ENCODE measurements around the gene KCNMA1. TPM values are rescaled to one million over a fixed set of nuclear protein-coding genes. Genes with fewer than 3 reads are reported as not detected.

Gene KCNMA1
- total RNA-seq, 4 donors from 2014 or later, result 146 to 300 (median 265) TPM

DNA sequence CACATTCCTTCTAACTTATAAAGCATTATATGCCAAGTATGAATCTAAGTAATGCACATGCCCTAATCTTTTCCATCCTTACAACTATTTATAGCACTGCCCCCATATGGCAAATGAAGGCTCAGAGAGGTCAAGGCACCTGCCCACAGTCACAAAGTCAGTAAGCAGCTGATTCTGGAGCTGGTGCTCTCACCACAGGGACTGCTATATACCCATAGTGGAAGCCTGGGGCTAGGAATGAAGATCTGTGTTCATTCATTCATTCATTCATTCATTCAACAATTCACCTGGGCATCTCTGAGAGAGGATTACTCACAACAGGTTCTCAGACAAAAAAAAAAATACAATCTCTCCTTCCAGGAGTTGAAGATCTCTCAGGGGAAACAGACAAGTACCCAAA, 213.4 kb downstream of the KCNMA1 start:
- Histone ChIP-seq H3K4me3 (no peak overlapping the region), H3K4me1 (peaks cover 0 to 90% (median 87%) of the 10 kb centered on the region in 4 donors), H3K27ac (replicated peaks in 1 of 4) (peak overlapping the region; percentile 57 to 70 (median 67)), H3K9me3 (no peaks in the 10 kb centered on the region), H3K36me3 (no peaks in the 10 kb centered on the region), H3K27me3 (no peaks in the 10 kb centered on the region)
- no peak for TF ChIP-seq POLR2AphosphoS5 (IDR thresholded peaks at IDR 0.05)
- no peak for TF ChIP-seq POLR2A (IDR thresholded peaks at IDR 0.05; ENCODE audit: low read depth)
- intact Hi-C loops (cut with DNase I), result no loop called here
- DNase-seq (ENCODE audit: extremely low spot score), result no peak

DNA sequence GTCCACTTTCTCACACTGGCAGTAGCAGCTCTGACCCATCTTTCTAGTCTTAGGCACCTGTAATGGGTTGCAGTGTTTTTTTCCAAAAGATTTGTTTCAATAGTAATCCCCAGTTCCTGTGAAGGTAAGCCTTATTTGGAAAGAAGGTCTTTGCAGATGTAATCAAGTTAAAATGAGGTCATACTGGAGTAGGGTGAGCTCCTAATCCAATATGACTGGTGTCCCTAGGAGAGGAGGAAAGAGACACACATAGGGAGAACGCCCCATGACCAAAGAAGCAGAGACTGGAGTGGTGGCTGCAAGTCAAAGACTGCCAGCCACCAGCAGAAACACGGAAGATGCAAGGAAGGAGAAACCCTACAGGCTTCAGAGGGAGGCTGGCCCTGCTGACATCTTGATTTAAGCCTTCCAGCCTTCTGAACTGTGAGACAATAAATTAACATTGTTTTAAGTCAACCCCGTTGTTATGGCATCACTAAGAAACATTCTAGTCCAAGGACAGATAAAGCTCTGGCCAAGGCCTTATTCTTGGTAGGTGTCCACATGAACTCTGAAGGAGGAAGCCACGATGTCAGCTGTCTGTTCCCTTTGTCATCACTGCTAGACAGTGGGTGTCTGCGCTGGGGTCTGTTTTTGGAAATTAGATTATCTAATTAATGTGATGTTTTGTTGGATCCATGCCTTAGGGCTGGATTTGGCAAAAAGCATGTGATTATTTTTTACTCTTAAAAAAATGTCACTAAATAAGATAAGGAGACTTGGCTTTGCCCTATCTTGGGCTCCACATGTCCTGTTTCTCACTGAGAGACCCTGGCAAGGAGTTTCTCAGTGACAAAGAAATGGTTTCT, 214.9 kb downstream of the KCNMA1 start:
- no peaks in the 10 kb centered on the region for H3K9me3 ChIP-seq
- DNase-seq (ENCODE audit: extremely low spot score), result no peak
- intact Hi-C loops (cut with DNase I), result no loop called here

DNA sequence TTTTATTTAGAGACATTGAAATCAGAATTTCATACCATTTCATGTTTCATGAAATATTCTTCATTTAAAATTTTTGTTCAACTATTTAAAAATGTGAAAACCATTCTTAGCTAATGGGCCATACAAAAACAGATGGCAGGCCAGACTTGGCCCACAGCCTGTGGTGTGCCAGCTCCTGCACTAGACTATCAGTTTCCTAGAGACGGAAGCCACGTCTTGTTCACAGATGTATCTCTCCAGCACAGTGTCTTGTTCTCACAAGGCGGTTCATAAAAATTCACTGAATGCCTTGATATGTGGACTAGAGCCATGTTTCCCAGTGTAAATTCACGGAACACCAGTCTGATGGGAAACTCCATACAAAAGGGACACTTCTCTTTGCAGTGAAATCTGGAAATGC, 216.0 kb downstream of the KCNMA1 start:
- DNase-seq (ENCODE audit: extremely low spot score), result no peak
- Histone ChIP-seq H3K27me3 (no peaks in the 10 kb centered on the region), H3K36me3 (no peaks in the 10 kb centered on the region), H3K4me3 (no peak overlapping the region), H3K4me1 (peaks cover 10 to 90% (median 87%) of the 10 kb centered on the region in 4 donors), H3K9me3 (no peaks in the 10 kb centered on the region), H3K27ac (replicated peaks in 1 of 4) (peak overlapping the region in 3 of 4 donors; percentile 70 to 78 (median 70))
- intact Hi-C loops (cut with DNase I), result no loop called here
- 79% methylated on average over 4 of the region's 4 CpGs for whole genome bisulfite sequencing
- TF ChIP-seq POLR2AphosphoS5 (IDR thresholded peaks at IDR 0.05) (no peak), POLR2A (IDR thresholded peaks at IDR 0.05; ENCODE audit: low read depth) (no peak), EP300 (IDR thresholded peaks at IDR 0.05) (no peak)
- TF ChIP-seq, protein P1, sequence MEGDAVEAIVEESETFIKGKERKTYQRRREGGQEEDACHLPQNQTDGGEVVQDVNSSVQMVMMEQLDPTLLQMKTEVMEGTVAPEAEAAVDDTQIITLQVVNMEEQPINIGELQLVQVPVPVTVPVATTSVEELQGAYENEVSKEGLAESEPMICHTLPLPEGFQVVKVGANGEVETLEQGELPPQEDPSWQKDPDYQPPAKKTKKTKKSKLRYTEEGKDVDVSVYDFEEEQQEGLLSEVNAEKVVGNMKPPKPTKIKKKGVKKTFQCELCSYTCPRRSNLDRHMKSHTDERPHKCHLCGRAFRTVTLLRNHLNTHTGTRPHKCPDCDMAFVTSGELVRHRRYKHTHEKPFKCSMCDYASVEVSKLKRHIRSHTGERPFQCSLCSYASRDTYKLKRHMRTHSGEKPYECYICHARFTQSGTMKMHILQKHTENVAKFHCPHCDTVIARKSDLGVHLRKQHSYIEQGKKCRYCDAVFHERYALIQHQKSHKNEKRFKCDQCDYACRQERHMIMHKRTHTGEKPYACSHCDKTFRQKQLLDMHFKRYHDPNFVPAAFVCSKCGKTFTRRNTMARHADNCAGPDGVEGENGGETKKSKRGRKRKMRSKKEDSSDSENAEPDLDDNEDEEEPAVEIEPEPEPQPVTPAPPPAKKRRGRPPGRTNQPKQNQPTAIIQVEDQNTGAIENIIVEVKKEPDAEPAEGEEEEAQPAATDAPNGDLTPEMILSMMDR (IDR thresholded peaks at IDR 0.05), result no peak

More for the DNA sequence above, 214.9 kb downstream of the KCNMA1 start:
- Histone ChIP-seq H3K4me1 (peaks cover 7 to 90% (median 87%) of the 10 kb centered on the region in 4 donors), H3K27me3 (no peaks in the 10 kb centered on the region), H3K36me3 (no peaks in the 10 kb centered on the region), H3K4me3 (no peak overlapping the region), H3K27ac (replicated peaks in 1 of 4) (peak overlapping the region; percentile 63 to 78 (median 70))
- no peak for TF ChIP-seq POLR2A (IDR thresholded peaks at IDR 0.05; ENCODE audit: low read depth)
- TF ChIP-seq POLR2AphosphoS5 (IDR thresholded peaks at IDR 0.05), result no peak
- TF ChIP-seq EP300 (IDR thresholded peaks at IDR 0.05), result no peak
- TF ChIP-seq, protein P1 (IDR thresholded peaks at IDR 0.05), result no peak
- WGBS, result 39% methylated on average over 5 of the region's 5 CpGs

DNA sequence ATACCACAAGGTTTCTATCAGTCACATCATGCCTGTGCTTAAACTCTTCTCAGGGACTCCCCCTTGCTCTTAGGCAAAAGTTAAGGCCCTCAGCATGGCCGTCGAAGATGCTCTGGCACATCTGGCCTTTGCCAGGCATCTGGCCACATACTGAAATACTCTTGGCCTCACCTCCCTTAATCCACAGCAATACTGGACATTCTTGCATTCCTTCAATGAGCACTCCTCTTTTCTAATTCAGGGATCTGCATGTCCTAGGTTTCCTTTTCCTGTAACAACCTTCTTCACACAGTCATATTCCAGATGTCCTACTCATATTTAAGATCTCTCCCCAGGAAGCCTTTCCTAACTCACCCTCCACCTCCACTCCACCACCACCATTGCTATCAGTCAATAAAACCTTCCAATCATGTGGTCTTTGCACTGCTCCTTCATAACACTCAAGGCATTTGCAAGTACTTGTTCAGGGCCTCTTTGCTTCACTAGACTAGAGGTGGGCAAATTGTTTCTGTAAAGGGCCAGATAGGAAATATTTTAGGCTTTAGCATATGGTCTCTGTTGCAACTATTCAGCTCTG, 216.6 kb downstream of the KCNMA1 start:
- intact Hi-C loops (cut with DNase I), result no loop called here
- no peaks in the 10 kb centered on the region for H3K36me3 ChIP-seq
- H3K27me3 ChIP-seq, result no peaks in the 10 kb centered on the region
- H3K27ac ChIP-seq (replicated peaks in 1 of 4), result peak overlapping the region; percentile 70 to 78 (median 72)
- 62% methylated on average over 2 of the region's 2 CpGs for WGBS
- peak in 1 of 2 donors; percentile 38 for TF ChIP-seq POLR2AphosphoS5 (IDR thresholded peaks at IDR 0.05)
- no peak for TF ChIP-seq EP300 (IDR thresholded peaks at IDR 0.05)
- H3K9me3 ChIP-seq, result no peaks in the 10 kb centered on the region
- H3K4me1 ChIP-seq, result peaks cover 10 to 91% (median 88%) of the 10 kb centered on the region in 4 donors
- no peak overlapping the region for H3K4me3 ChIP-seq
- DNase-seq (ENCODE audit: extremely low spot score), result no peak

DNA sequence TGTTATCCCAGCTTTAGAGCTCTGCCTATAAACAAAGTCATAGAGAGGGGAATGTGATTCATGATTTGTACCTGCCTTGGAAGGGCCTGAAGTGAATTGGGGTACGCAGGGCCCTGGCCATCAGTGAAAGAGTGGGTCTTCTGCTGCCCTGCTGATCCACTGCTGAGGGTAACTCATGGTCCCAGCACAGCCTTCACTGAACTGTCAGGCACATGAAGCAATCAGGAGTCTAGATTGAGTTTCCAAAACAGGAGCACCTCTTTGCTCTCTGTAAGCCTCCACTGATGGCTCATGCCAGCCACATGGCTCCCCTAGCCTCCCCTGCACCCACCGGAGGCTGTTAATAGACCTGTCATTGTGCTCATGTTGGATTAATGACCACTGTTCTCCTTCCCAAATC, 217.6 kb downstream of the KCNMA1 start:
- H3K36me3 ChIP-seq, result no peaks in the 10 kb centered on the region
- no peaks in the 10 kb centered on the region for H3K27me3 ChIP-seq
- TF ChIP-seq, protein P1 (IDR thresholded peaks at IDR 0.05), result no peak
- TF ChIP-seq POLR2AphosphoS5 (IDR thresholded peaks at IDR 0.05) (no peak), POLR2A (IDR thresholded peaks at IDR 0.05; ENCODE audit: low read depth) (no peak), EP300 (IDR thresholded peaks at IDR 0.05) (no peak)
- intact Hi-C loops (cut with DNase I), result no loop called here
- WGBS, result 90% methylated on average over 2 of the region's 2 CpGs
- H3K4me3 ChIP-seq, result no peak overlapping the region
- peaks cover 10 to 97% (median 90%) of the 10 kb centered on the region in 4 donors for H3K4me1 ChIP-seq
- H3K27ac ChIP-seq (replicated peaks in 1 of 4), result peak overlapping the region; percentile 70 to 78 (median 72)
- no peak for DNase-seq (ENCODE audit: extremely low spot score)
- H3K9me3 ChIP-seq, result no peaks in the 10 kb centered on the region
